Sigmoid colon (tissue), 3 donors: ENCODE data around the gene VMP1.

Experiments
- POLR2A ChIP-seq, 2 donors: fragments of 450-650 bp; IDR thresholded peaks; one replicate each; pipeline ENCODE4 v1.6.1; 2016; ENCODE audit warnings: antibody characterized with exemption in 2 of 2, mild to moderate bottlenecking in 2 of 2, moderate library complexity in 2 of 2
- TF ChIP-seq, protein P1 (sequence below), 4 experiments: fragments of 450-650 bp in 3 of 4; fragments of 200-600 bp in 1 of 4; IDR thresholded peaks; one replicate each; pipeline ENCODE4 v1.5.1; 2016 to 2019; ENCODE audit warnings: antibody characterized with exemption in 4 of 4, mild to moderate bottlenecking in 3 of 4, moderate library complexity in 2 of 4

DNA sequence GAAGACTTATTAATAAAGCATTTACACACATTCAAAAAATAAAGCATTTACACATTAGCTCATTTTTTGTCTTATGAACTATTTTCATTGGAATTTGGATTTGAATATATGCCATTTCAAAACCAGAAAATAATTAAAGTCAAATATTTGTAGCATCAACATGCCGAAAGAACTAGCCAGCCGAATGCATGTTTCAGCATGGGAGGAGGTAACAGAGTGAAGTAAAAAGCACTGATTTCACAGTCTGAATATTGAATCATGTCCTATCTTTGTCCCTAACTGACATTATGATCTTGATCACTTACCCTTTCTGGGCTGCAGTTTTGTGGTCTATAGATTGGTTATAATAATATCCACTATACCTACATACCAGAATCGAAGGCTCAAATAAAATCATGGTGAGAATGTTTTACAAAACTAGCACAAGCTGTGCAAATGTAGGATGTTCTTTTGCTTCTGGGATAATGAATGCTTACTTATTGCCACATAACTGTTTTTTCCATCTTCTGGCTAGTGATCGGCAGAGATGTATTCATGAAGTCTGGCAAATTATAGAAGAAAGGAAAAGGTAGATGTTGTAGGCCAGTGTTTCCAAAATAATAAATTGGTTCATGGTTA, 100.5 kb downstream of the VMP1 start:
- TF ChIP-seq, protein P1, sequence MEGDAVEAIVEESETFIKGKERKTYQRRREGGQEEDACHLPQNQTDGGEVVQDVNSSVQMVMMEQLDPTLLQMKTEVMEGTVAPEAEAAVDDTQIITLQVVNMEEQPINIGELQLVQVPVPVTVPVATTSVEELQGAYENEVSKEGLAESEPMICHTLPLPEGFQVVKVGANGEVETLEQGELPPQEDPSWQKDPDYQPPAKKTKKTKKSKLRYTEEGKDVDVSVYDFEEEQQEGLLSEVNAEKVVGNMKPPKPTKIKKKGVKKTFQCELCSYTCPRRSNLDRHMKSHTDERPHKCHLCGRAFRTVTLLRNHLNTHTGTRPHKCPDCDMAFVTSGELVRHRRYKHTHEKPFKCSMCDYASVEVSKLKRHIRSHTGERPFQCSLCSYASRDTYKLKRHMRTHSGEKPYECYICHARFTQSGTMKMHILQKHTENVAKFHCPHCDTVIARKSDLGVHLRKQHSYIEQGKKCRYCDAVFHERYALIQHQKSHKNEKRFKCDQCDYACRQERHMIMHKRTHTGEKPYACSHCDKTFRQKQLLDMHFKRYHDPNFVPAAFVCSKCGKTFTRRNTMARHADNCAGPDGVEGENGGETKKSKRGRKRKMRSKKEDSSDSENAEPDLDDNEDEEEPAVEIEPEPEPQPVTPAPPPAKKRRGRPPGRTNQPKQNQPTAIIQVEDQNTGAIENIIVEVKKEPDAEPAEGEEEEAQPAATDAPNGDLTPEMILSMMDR (IDR thresholded peaks at IDR 0.05) = no peak
- TF ChIP-seq POLR2A (IDR thresholded peaks at IDR 0.05) = no peak
